A673 (cell line): Measurements from ENCODE around the gene DPYSL5. TPM values are rescaled to one million over a fixed set of nuclear protein-coding genes. Genes with fewer than 3 reads are reported as not detected.
"Not testable (repeated sequence)": the region's sequence is repeated elsewhere in the genome, so short reads cannot be mapped to it uniquely, and the experiment has no call there.

ENCODE experiments used
- BruUV-seq: library from RNA; stranded (reverse); fragments of 400-500 nt; replicated peaks from 2 replicates; lab custom pipeline; 2021; lab: Mats Ljungman, UMichigan
- CTCF ChIA-PET: fragments of 300-600 bp; sonication (Branson Sonifier 250); formaldehyde crosslinking; loops from one replicate; lab custom pipeline; 2022; ENCODE audit warnings: antibody characterized with exemption; lab: Charles Lee
- POLR2A ChIA-PET: fragments of 300-600 bp; sonication (Branson Sonifier 250); formaldehyde crosslinking; loops from one replicate; lab custom pipeline; 2022; ENCODE audit warnings: antibody characterized with exemption; ENCODE audit not compliant: low non-redundant PET; lab: Charles Lee
- DNase-seq: peaks from one replicate; pipeline ENCODE4 v3.0.0-alpha.2; 2015; ENCODE audit warnings: low spot score
- H3K27ac ChIP-seq: fragments of 200-600 bp; sonication (generic); 2 replicates; pipeline ENCODE4 v1.5.1; 2016; ENCODE audit warnings: mixed run types, low read depth, mild to moderate bottlenecking, mixed read lengths, antibody characterized with exemption, low read length; ENCODE audit not compliant: poor library complexity, severe bottlenecking
- H3K27me3 ChIP-seq: fragments of 200-600 bp; sonication (generic); replicated peaks from 2 replicates; pipeline ENCODE4 v1.6.1; 2017; ENCODE audit warnings: mixed run types, low read depth, mild to moderate bottlenecking, mixed read lengths, antibody characterized with exemption, low read length; ENCODE audit not compliant: insufficient read depth, poor library complexity
- H3K36me3 ChIP-seq: fragments of 200-600 bp; sonication (generic); 2 replicates; pipeline ENCODE4 v1.6.1; 2016; ENCODE audit warnings: mixed run types, mild to moderate bottlenecking, mixed read lengths, antibody characterized with exemption, low read length; ENCODE audit not compliant: insufficient read depth, poor library complexity, severe bottlenecking
- H3K4me1 ChIP-seq: fragments of 200-600 bp; sonication (generic); 2 replicates; pipeline ENCODE4 v1.6.1; 2017; ENCODE audit warnings: mixed run types, mild to moderate bottlenecking, mixed read lengths, antibody characterized with exemption, low read length; ENCODE audit not compliant: insufficient read depth, poor library complexity, severe bottlenecking
- H3K4me3 ChIP-seq: fragments of 200-600 bp; sonication (generic); 2 replicates; pipeline ENCODE4 v1.5.1; 2016; ENCODE audit warnings: low read depth, mixed run types, mild to moderate bottlenecking, mixed read lengths, low read length; ENCODE audit not compliant: poor library complexity, severe bottlenecking
- H3K9me3 ChIP-seq: fragments of 200-600 bp; sonication (generic); 2 replicates; pipeline ENCODE4 v1.6.1; 2016; ENCODE audit warnings: mixed run types, low read depth, mild to moderate bottlenecking, mixed read lengths, antibody characterized with exemption, low read length; ENCODE audit not compliant: poor library complexity, severe bottlenecking
- CTCF ChIP-seq: fragments of 300-800, 200-600 bp; sonication (generic); conservative IDR thresholded peaks from 2 replicates; pipeline ENCODE4 v1.5.1; 2017; ENCODE audit warnings: low read depth, mild to moderate bottlenecking, antibody characterized with exemption, low read length, moderate library complexity, mixed read lengths
- EZH2 ChIP-seq: fragments of 200-600 bp; sonication (generic); IDR thresholded peaks from 2 replicates; pipeline ENCODE4 v1.6.1; 2017; ENCODE audit warnings: borderline replicate concordance, low read depth, mild to moderate bottlenecking, mixed read lengths, antibody characterized with exemption, low read length; ENCODE audit not compliant: poor library complexity, severe bottlenecking
- intact Hi-C: fragments of 100-400 bp; cut with micrococcal nuclease; formaldehyde crosslinking; loops from one replicate; pipeline ENCODE4 v1.10.0; 2022; ENCODE audit not compliant: unreplicated experiment
- total RNA-seq: library from RNA; stranded (reverse); gene quantifications from 2 replicates; pipeline ENCODE4 v1.2.3, GENCODE V29; 2021

The DPYSL5 gene
- total RNA-seq, 1 experiment from 2014 or later = 110 TPM

DNA sequence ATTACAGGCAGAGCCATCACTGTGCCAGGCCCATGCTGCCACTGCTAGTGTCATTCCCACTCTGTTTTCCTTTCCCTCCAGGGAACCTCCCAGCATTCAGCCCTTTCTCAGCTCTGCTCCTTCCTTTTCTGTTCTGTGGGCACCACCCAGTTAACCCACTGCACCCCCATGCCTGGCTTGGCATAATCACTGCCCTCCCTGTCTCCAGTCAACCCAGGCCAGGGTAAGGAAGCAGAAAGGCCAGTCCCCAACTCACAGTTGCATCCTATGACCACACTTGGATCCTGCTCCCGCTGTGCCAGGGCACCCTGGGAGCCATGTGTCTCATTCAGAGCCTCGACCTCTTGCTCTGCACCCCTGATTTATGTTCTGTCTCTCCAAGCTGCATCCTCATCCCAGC lies 32.2 kb downstream of the DPYSL5 start:
- Histone ChIP-seq H3K9me3 (no peaks in the 10 kb centered on the region), H3K27ac (no peak overlapping the region), H3K4me1 (no peaks in the 10 kb centered on the region), H3K36me3 (peaks cover 6% of the 10 kb centered on the region), H3K4me3 (no peak overlapping the region), H3K27me3 (no peaks in the 10 kb centered on the region)
- CTCF ChIA-PET = no interaction called here
- TF ChIP-seq CTCF = no peak
- no peak for TF ChIP-seq EZH2
- no TSS peak for BruUV-seq
- intact Hi-C loops = no loop called here
- POLR2A ChIA-PET = no interaction called here
- no peak for DNase-seq

GRCh38 chr2:26880910-26881435 lies 33.0 kb downstream of the DPYSL5 start:
- Histone ChIP-seq H3K4me1 (no peaks in the 10 kb centered on the region), H3K9me3 (no peaks in the 10 kb centered on the region), H3K27ac (no peak overlapping the region), H3K4me3 (no peak overlapping the region), H3K27me3 (no peaks in the 10 kb centered on the region), H3K36me3 (peaks cover 6% of the 10 kb centered on the region)
- TF ChIP-seq CTCF = no peak
- no peak for TF ChIP-seq EZH2
- no peak for DNase-seq
- POLR2A ChIA-PET = no interaction called here
- CTCF ChIA-PET = no interaction called here
- BruUV-seq = no TSS peak
- intact Hi-C loops = no loop called here

GRCh38 chr2:26882220-26882619 lies 34.3 kb downstream of the DPYSL5 start:
- H3K9me3 ChIP-seq, H3K36me3 ChIP-seq, CTCF ChIA-PET, H3K4me1 ChIP-seq, POLR2A ChIA-PET, H3K27ac ChIP-seq, DNase-seq, BruUV-seq, H3K4me3 ChIP-seq, H3K27me3 ChIP-seq, intact Hi-C loops: not testable (repeated sequence)

DNA sequence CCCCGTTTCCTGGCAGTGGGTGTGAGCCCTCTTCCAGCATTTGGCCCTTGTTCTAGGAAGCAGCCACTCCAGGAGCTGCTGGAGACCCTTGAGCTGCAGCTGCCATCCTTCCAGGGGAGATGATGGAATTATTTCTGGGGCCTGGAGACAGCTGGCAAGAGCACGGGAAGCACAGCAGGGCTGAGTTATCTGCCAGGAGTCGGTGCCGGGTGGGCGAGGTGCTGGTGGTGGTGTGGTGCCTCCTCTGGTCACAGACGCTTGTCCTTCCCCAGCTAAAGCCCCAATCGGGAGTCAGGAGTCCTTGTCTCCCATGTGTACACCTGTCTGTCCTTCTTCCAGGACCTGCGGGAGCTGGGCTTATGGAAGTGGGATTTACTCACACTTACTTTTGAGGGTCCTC lies 36.0 kb downstream of the DPYSL5 start:
- H3K27me3 ChIP-seq = no peaks in the 10 kb centered on the region
- POLR2A ChIA-PET = no interaction called here
- no peaks in the 10 kb centered on the region for H3K9me3 ChIP-seq
- no peak overlapping the region for H3K27ac ChIP-seq
- peaks cover 2% of the 10 kb centered on the region for H3K36me3 ChIP-seq
- CTCF ChIA-PET = no interaction called here
- no peak overlapping the region for H3K4me3 ChIP-seq
- no peak for TF ChIP-seq CTCF
- no peak for TF ChIP-seq EZH2
- H3K4me1 ChIP-seq = no peaks in the 10 kb centered on the region
- no TSS peak for BruUV-seq
- intact Hi-C loops = no loop called here
- no peak for DNase-seq
